ENCODE results near the gene HOXB13. TPM values are rescaled to one million over a fixed set of nuclear protein-coding genes. Genes with fewer than 3 reads are reported as not detected.

The HOXB13 gene
- total RNA-seq, 4 donors from 2014 or later = not detected

DNA sequence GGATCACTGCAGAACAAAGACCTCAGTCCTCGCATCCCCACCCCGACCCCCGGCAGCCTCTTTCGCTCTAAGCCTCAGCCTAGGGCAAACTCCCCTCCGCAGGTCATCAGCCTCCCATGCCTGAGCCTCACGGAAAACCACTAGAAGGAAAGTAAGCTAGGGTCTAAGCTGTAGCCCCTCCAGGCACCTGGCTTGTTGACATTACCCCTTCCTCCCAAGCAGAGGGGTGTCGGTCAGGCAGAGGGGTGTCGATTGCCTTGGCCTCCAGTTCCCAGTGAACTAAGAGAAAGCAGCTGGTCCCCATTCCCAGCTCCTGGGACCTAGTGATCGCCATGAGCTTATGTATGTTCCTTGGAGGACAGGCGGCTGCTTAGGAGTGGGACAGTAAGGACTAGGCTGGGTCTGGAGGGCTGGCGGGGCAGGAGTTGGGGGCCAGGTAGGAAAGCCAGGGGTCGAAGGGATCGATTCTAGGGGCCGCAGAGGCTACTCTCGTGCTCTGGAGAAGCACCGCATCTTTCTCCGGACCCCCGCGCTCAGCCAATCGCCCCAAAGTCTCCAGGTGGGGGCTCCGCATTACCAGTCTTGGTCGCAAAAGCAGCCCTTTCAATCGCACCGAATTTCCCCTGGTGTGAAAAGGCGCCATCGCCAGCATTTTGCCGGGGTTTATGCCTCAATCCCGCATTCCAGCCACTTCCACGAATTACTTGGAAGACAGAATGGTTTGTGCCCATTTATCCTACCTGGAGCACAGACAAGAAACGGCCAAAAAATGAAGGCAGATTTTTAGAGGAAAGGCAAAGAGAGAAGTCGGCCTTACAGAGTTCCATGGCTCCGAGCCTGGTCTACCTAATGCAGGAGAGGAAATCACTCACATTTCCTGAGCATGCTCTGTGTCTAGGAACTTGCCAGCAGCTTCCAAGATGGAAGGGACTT lies 21.3 kb upstream of the HOXB13 start:
- Histone ChIP-seq H3K4me1 (peaks cover 0 to 11% of the 10 kb centered on the region in 2 donors), H3K4me3 (no peak overlapping the region), H3K36me3 (no peaks in the 10 kb centered on the region), H3K27me3 (peaks cover 99 to 100% (median 100%) of the 10 kb centered on the region in 3 donors), H3K9me3 (no peaks in the 10 kb centered on the region), H3K27ac (no peak overlapping the region)
- in situ Hi-C loops (cut with MboI; ENCODE audit: low sequenced_read_pairs in 4 of 4) = loop anchor here in 2 of 4 donors (25.0 kb wide), 3 partner anchors 113 to 262 kb away; partner anchors contain the start of genes HOXB9 (in 1 of the 2) and IGF2BP1 (in 1 of the 2)
- DNase-seq (no peak), ATAC-seq (no peak)
- intact Hi-C loops (cut with DNase I; ENCODE audit: low total_unique reads) = loop anchor here (10.0 kb wide), 1 partner anchor 95 kb away; no protein-coding TSS in a partner anchor
- no peak for TF ChIP-seq POLR2A (IDR thresholded peaks at IDR 0.05)
- TF ChIP-seq, protein P1, sequence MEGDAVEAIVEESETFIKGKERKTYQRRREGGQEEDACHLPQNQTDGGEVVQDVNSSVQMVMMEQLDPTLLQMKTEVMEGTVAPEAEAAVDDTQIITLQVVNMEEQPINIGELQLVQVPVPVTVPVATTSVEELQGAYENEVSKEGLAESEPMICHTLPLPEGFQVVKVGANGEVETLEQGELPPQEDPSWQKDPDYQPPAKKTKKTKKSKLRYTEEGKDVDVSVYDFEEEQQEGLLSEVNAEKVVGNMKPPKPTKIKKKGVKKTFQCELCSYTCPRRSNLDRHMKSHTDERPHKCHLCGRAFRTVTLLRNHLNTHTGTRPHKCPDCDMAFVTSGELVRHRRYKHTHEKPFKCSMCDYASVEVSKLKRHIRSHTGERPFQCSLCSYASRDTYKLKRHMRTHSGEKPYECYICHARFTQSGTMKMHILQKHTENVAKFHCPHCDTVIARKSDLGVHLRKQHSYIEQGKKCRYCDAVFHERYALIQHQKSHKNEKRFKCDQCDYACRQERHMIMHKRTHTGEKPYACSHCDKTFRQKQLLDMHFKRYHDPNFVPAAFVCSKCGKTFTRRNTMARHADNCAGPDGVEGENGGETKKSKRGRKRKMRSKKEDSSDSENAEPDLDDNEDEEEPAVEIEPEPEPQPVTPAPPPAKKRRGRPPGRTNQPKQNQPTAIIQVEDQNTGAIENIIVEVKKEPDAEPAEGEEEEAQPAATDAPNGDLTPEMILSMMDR (IDR thresholded peaks at IDR 0.05 in 4 of 5, conservative IDR thresholded peaks at IDR 0.05 in 1 of 5) = no peak

DNA sequence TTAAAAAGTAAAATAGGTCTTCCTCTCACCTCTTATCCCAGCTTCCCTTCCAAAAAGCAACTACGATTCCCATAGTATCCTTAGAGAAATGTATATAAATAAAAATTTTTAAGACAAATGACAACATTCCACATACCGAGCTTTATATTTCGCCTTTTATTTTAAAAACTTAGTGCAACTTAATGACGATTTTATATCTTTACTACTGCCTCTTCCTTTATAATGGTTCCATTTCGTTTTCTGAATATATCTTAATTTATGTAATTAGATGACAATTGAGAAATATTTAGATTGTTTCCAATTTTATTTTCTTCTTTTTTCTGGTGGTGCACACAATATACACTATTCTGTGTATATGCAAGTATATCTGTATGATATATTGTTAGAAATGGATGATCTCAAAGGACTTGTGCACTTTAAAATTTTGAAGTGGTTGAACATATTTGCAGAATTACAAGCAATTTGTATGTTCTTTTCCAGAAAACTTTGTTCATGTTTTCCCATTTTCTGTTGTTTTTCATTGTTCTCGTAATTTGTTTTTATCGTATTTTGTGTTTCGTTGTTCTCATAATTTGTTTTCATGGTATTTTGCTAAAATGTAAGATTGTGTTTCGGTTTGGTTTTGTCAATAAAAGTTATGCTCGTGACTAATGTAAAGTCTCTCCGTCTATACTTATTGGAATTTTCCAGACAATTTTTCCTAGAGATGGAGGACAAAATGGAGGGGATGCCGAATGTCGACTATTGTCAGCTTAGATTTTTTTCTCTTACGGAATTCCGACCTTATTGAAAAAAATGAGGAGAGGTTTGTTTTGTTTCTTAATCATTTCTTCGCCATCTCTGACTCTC lies 20.4 kb upstream of the HOXB13 start:
- DNase-seq = no peak
- intact Hi-C loops (cut with DNase I; ENCODE audit: low total_unique reads) = no loop called here

DNA sequence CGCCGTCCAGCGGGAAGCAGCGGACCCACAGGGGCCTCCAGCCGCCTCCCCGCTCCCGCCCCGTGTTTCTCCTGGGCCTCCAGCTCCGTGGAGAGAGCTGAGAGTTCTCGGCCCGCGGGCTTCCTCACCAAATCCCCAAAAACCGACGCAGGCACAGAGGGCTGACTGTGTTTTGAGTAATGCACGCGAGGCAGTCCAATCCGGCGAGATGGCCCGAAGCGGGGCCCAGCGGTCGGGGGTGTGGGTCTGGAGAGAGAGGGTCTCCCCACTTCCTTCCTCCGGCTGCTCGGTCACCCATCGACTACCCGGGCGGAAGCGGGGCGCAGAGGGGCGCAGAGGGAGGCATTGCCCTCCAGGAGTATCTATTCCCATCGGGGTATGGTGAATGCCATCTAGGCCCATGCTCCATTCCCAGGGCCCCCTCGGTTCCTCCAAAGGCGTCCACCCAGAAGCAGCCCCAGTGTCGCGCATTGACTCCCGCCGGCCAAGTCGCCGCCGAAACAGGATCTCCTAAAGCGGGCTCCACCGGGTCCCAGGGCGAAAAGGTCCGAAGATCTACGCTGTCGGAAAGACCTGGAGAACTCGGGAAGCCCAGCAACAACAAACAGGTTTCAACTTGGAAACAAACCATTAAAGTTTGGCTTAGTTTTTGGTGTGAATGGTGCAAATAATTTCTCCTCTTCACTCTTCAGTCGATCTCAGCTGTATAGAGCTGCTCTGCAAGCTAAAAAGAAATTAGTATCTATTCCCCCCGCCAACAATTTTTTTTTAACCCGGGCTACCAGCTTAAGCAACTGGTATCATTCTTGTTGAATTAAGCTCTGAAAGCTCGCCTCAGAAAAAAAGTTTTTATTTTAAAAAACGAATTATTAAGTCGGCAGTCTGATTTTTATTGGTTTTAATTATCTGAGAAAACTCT lies 19.2 kb upstream of the HOXB13 start:
- DNase-seq (no peak), ATAC-seq (no peak)
- Histone ChIP-seq H3K36me3 (no peaks in the 10 kb centered on the region), H3K9me3 (no peaks in the 10 kb centered on the region), H3K27me3 (peaks cover 99 to 100% (median 99%) of the 10 kb centered on the region in 3 donors), H3K4me3 (no peak overlapping the region), H3K27ac (no peak overlapping the region), H3K4me1 (no peaks in the 10 kb centered on the region)
- intact Hi-C loops (cut with DNase I; ENCODE audit: low total_unique reads) = no loop called here
- in situ Hi-C loops (cut with MboI; ENCODE audit: low sequenced_read_pairs in 4 of 4) = loop anchor here in 2 of 4 donors (25.0 kb wide), 3 partner anchors 110 to 265 kb away; partner anchors contain the start of genes HOXB9 (in 1 of the 2) and IGF2BP1 (in 1 of the 2)
- TF ChIP-seq, protein P1 (IDR thresholded peaks at IDR 0.05 in 4 of 5, conservative IDR thresholded peaks at IDR 0.05 in 1 of 5) = no peak
- TF ChIP-seq POLR2A (IDR thresholded peaks at IDR 0.05) = no peak

More for the DNA sequence above, 20.4 kb upstream of the HOXB13 start:
- Histone ChIP-seq H3K4me3 (no peak overlapping the region), H3K4me1 (peaks cover 0 to 6% of the 10 kb centered on the region in 2 donors), H3K27ac (no peak overlapping the region), H3K36me3 (no peaks in the 10 kb centered on the region), H3K27me3 (peaks cover 99 to 100% (median 99%) of the 10 kb centered on the region in 3 donors), H3K9me3 (no peaks in the 10 kb centered on the region)
- in situ Hi-C loops (cut with MboI; ENCODE audit: low sequenced_read_pairs in 4 of 4) = loop anchor here in 2 of 4 donors (25.0 kb wide), 3 partner anchors 112 to 263 kb away; partner anchors contain the start of genes HOXB9 (in 1 of the 2) and IGF2BP1 (in 1 of the 2)
- TF ChIP-seq, protein P1 (IDR thresholded peaks at IDR 0.05 in 4 of 5, conservative IDR thresholded peaks at IDR 0.05 in 1 of 5) = no peak
- TF ChIP-seq POLR2A (IDR thresholded peaks at IDR 0.05) = no peak
- ATAC-seq = no peak
